ENCODE measurements around the gene ZNF281.
"Not testable (repeated sequence)": the region's sequence is repeated elsewhere in the genome, so short reads cannot be mapped to it uniquely, and the experiment has no call there.

Gene ZNF281

DNA sequence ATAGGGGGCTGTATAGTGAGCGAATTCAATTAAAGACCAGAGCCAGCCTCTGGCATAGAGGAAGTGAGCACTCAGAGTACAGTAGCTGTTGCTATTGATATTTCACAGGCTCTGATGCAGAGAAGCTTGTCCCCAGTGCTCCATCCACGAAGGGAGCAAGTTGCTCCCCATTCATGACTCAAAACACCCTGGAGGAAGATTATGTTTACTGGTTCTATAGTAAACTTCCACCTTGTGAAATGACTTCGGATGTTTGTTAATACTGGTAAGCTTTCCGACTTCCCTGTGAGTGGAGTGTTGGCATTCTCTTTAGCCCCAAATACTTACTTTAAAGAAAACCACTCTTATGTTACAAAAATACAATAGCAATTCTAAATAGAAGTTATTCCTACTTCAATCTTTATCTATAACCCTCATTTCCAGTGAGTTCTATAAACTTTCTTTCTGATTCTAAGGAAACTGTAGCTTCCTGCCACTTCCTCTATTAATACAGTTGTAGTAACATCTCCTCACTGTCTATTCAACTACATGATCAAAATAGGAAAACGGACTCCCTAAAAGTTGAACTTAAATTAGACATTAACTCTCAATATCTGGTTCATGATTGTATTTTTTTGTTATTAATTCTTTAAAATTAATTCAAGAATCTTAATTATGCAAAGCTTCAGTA, 46.4 kb downstream of the ZNF281 start:
- DNase-seq, result no peak

DNA sequence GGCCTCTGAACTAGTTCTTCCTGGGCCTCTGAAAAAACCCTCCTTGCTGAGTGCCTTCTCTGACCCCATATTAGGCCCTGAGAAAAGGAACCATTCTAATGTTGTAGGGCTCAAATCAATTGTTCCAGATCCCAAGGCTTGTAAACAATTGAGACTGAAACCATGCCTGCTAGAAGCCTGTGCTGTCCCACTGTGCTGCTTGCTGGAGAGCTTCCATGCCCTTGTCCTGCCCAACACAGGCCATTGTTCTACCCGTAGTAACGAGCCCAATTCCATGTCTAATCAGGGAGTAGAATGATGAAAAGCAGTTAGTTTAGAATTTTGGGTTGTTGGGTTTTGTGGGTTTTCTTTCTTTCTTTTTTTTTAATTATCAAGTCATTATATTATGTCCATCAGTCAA, 47.4 kb downstream of the ZNF281 start:
- DNase-seq, result no peak

DNA sequence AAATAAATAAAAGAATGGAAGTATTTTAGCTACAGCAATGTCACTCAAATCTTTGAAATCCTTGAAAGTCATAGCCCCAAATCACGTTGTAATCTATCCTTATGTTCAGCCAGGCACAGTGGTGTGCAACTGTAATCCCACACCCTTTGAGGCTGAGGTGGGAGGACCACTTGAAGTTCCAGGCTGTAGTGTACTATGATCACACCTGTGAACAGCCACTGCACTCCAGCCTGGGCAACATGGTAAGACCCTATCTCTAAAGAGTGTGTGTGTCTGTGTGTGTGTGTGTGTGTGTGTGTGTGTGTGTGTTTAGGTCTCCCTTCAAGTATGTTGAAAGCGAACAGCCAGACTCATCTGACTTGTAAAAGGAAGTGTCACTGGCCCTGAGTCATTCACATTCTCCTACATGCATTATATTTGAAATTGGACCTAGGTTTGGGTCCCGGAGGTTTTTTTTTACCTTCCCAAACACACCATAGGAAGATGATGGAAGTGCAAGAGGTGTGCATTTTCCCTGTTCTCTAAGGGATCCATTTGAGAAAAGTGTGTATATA, 50.1 kb downstream of the ZNF281 start:
- no peak for DNase-seq

DNA sequence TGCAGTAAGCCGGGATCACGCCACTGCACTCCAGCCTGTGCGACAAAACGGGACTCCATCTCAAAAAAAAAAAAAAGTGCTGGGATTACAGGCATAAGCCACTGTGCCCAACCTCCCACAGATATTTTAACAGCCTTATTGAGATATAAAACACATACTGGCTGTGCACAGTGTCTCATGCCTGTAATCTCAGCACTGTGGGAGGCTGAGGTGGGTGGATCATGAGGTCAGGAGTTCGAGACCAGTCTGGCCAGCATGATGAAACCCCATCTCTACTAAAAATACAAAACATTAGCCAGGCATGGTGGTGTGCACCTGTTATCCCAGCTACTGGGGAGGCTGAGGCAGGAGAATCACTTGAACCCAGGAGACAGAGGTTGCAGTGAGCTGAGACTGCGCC, 51.9 kb downstream of the ZNF281 start:
- DNase-seq, result not testable (repeated sequence)

DNA sequence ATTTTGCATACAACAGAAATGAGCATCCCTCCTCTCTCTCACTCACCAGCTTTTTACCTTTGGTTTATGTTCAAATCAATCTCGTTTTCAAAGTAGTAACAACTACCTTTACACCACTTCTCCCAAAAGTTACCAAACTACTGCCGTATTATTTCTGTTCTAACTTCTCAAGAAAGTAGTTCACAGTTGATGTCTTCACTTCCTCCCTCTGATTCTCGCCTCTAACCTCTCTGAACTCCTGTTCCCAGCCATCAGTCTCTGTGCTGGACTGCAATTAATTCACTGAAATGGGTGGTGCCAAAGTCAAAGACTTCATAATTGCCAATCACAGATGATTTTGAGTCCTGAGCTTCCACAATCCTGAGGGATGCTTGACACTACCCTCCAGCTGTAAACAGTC, 54.0 kb downstream of the ZNF281 start:
- DNase-seq, result no peak

All from NCI-H1092 (cell line).